HG03457 (cell line): Measurements from ENCODE around the gene TRIM3.

ENCODE experiments used
- ATAC-seq: cut with Tn5 transposase; IDR thresholded peaks from one replicate; pipeline ENCODE4 v1.9.1; 2021; ENCODE audit warnings: moderate number of reproducible peaks; ENCODE audit not compliant: unreplicated experiment

TRIM3 gene

GRCh38 chr11:6442441-6442840 lies 31.3 kb downstream of the TRIM3 start:
- ATAC-seq, result no peak

DNA sequence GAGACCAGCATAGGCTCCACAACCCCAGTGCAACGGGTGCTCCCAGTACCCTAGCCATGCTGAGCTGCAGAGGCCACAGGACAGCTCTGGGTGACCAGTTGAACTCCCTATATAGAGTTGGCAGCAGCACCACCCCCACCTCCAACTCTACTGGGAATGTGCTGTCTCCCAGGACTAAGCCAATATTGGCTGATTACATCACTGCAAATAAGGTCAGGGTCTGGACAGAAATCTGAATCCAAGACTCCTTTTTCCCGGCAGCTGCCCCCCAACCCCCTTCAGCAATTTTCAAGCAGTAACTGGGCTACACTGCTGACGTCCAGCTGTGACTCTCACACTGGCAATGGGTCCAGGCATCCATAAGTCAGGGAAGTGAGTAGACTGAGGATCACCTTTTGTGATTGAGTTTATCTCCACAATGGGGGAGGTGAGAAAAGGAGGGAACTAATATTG lies 32.8 kb downstream of the TRIM3 start, which contains the start of gene HPX:
TSS of gene HPX (minus strand) at position 82 of the 453 bp plus-strand sequence. CDS start at position 58, 24 bp downstream.
- no peak for ATAC-seq

- no peak for ATAC-seq
These were observed 34.7 kb downstream of the TRIM3 start for GRCh38 chr11:6438979-6439571.

GRCh38 chr11:6437993-6438392 lies 35.7 kb downstream of the TRIM3 start:
- ATAC-seq, result no peak

GRCh38 chr11:6437423-6437822 lies 36.3 kb downstream of the TRIM3 start:
- ATAC-seq, result no peak

DNA sequence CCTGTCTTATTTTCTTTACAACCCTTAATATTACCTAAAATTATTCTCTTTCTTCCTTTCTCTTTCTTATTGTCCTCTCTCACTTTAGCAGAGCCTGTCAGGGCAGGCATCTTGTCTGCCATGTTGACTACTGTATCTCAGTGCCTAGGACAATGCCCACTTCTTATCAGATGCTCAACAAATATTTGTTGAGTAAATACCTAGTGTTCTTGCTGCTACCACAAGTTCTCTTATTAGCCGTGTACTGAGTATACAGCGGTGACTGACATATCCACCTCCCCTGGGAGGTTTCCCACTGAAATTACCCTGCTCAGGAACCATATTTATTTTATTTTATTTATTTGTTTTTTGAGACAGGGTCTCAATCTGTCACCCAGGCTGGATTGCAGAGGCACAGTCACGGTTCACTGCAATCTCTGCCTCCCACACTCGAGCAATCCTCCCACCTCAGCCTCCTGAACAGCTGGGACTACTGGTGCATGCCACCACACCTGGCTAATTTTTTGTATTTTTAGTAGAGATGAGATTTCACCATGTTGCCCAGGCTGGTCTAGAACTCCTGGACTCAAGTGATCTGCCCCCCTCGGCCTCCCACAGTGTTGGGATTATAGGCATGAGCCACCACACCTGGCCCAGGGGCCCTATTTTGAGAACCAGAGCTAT lies 39.6 kb downstream of the TRIM3 start:
- ATAC-seq, result no peak

GRCh38 chr11:6431861-6432260 lies 41.9 kb downstream of the TRIM3 start:
- ATAC-seq, result no peak

DNA sequence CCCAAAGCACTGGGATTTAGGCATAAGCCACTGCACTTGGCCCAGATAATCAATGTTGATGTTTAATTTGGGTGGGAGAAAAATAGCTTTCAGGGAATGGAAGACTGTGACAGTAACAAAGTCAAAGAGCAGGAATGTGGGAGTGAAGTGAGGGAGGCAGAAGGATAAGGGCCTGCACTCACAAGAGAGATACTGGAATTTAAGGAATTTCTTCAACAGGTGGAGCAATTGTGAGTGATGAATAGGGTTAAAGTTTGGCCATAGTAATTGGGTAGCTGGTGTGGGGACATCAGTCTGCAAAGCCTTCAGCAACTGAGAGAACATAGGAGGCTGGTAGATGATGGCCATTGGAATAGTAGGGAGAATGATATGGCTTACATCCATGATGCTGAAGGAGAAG lies 46.2 kb downstream of the TRIM3 start:
- no peak for ATAC-seq

DNA sequence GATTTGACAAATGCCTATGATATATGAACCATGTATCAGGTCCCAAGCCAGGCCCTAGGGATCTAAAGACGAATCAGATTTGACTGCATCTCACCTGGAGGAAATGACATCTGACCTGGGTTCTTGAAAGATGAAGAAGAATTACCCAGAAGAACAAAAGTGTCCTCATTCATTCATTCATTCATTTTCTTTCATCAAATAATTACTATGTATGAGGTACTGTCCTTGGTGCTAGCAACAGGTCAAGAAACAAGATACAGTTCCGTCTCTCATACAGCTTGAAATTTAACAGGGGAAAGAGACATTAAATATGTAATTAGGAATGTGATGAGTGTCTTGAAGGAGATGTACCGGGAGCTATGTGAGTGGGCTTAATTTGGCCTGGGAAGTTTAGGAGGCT lies 53.1 kb downstream of the TRIM3 start:
- ATAC-seq, result no peak

- no peak for ATAC-seq
These were observed 54.6 kb downstream of the TRIM3 start, which contains the start of gene APBB1 for GRCh38 chr11:6419009-6419631. Gene APBB1 (minus strand): TSS chr11:6419094. CDS start chr11:6411347, 7,747 bp downstream.

- ATAC-seq, result no peak
These were observed 55.2 kb downstream of the TRIM3 start for GRCh38 chr11:6418557-6419008.

DNA sequence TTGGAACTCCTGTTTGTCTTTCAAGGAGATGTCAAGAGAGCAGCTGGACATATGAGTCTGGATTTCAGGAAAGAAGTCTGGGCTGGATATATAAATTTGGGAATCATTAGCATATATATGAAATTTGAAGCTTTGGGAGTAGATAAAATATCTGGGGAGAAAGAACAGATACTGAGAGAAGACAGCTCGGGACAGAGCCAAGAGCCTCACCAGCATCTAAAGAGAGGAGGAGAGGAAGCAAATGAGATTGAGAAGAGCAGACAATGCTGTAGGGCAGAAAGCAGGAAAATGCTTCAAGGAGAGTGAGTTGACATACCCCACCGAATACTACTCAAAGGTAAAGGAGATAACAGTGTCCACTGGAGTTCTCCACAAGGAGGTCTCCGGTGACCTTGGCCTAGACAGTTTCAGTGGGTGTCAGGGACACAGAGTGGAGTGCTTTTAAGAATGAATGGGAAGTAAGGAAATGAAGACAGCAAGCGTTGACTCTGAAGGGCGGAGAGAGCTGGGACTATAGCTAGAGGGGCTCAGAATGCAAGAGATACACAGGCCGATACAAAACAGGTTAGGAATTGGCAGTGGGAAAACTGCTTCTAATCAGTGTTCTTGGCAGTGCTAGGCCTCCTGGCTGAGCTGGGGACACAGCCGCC lies 55.7 kb downstream of the TRIM3 start:
- no peak for ATAC-seq

- no peak for ATAC-seq
These were observed 57.9 kb downstream of the TRIM3 start for GRCh38 chr11:6415797-6416196.

DNA sequence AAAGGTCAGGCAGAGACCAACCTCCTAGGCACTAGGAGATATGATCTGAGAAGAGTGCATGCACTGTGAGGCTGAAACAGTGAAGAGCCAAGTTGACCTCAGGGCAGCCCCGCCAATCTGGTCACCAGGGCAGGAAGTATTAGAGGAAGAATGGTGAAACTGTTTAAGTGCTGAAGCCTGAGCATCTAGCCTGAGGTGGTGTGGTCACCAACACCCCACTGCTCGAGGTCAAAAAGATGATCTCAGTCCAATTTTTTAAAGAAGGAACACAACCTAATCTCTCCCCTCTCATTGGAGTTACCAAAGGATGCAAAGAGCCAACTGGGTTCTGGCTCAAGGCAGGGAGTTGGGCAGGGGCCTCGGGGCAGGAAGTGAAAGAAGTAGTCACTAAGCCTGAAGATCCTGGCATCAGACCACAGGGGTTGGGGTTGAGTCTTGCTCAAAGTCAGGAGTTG lies 58.8 kb downstream of the TRIM3 start:
- no peak for ATAC-seq

GRCh38 chr11:6413791-6414201 lies 59.9 kb downstream of the TRIM3 start:
- ATAC-seq, result no peak

- ATAC-seq, result no peak
These were observed 62.1 kb downstream of the TRIM3 start for GRCh38 chr11:6411594-6412031.

- no peak for ATAC-seq
These were observed 62.9 kb downstream of the TRIM3 start for GRCh38 chr11:6410695-6411430.

DNA sequence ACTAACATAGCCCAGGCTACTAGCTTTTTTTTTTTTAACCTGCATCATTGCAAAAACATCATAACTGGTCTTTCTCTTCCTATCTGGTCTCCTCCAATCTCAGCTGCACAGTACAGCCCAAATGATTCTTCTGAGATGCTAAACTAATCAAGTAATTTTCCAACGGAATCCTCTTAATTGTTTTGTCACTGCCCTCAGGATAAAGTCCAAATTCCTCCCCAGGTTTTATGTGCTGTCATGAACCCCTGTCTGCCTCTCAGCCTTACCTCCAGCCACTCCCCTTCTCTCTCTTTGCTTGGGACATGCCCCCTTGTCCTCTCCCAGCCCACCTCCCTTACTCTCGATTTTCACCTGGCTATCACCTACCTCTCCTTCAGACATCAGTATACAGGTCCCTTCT lies 67.4 kb downstream of the TRIM3 start:
- no peak for ATAC-seq

DNA sequence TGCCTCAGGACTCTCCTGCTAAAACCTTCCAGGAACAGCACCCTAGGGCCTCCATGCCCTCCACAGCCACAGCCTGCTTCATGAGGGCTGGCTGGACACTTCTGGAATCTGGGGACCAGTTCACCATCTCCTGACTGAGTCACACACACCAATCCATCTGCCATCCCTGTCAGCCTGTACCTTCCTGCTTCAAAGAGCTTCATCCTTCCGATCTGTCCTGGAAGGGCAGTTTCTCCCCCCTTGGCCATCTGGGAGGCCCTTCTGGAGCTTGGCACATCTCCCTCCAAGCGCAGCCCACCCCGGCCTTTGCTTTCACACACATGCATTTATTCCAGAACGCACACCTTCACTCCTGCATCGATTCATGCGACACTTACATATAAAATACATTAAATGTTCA lies 67.9 kb downstream of the TRIM3 start:
- no peak for ATAC-seq

DNA sequence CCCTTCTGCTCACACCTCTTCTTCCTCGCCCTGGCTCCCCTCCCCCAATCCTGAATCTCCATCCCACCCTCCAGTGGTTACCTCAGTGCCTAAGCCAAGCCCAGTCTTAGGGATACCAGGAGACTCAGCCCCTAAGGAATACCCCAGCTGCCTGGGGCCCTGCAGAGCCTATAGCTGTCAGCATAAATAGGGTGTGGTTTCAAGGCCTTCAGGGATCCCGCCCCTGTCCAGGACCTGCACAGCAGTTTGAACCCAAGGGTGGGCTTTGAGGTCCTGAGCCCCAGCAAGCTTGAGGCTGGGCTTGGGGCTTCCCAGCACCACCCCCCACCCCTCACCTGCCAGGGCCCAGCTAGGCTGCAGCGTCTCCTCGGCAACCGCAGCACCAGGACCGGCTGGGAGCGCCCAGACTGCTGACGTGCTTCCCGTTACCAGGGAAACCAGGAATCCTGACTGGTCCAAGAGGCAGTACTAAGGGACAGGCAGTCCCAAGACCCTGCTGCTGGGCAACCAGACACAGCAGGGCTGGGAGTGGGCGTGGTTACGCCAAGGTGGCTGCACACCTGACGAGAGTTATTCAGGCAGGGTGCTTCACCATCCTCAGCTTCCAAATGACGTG lies 68.6 kb downstream of the TRIM3 start:
- ATAC-seq, result no peak
